Epithelial cell of esophagus (primary cell): ENCODE data around the gene BATF3.
A peak's percentile ranks its signal among the peaks of the same experiment; 100 is the strongest.
"Not testable (repeated sequence)": the region's sequence is repeated elsewhere in the genome, so short reads cannot be mapped to it uniquely, and the experiment has no call there.

Source experiments
- DNase-seq: peaks from one replicate; pipeline ENCODE4 v3.0.0; 2010; ENCODE audit warnings: low read depth
- H3K4me3 ChIP-seq: 2 replicates; pipeline ENCODE4 v1.5.1; 2011; ENCODE audit warnings: mild to moderate bottlenecking, low read length, control low read depth
- CTCF ChIP-seq: IDR thresholded peaks from 2 replicates; pipeline ENCODE4 v1.5.1; 2011; ENCODE audit warnings: low read depth, mild to moderate bottlenecking, low read length, control low read depth, inconsistent platforms; ENCODE audit not compliant: insufficient read depth; ENCODE audit errors: missing control alignments

The BATF3 gene

DNA sequence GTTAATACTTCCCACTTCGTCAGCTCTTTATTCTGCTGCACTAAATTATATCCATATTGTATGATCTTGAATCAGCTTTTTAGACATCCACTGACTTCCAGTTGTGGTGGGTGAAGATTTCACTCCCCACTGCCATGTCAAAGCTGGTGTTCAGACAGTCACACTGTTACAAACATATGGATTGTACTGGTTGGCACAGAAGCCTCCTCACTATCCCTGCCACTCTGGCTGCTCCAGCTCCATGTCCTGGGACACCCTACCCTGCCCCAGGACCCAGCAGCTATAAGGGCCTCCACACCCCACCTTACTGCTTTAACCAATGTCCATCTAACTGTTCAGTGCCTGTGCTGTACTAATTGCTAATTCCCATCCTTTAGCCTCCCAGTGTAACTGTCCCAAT is 32.0 kb upstream of the BATF3 start:
- TF ChIP-seq CTCF = no peak
- no peak for DNase-seq
- H3K4me3 ChIP-seq = no peak overlapping the region

GRCh38 chr1:212728606-212729005 is 29.0 kb upstream of the BATF3 start:
- no peak for DNase-seq
- no peak for TF ChIP-seq CTCF
- H3K4me3 ChIP-seq = no peak overlapping the region

GRCh38 chr1:212727386-212728181 is 27.9 kb upstream of the BATF3 start:
- TF ChIP-seq CTCF = no peak

GRCh38 chr1:212724679-212725078 is 25.0 kb upstream of the BATF3 start:
- DNase-seq, H3K4me3 ChIP-seq: not testable (repeated sequence)

More at GRCh38 chr1:212727386-212728181, 27.9 kb upstream of the BATF3 start:
- H3K4me3 ChIP-seq = no peak overlapping the region
- DNase-seq = no peak

DNA sequence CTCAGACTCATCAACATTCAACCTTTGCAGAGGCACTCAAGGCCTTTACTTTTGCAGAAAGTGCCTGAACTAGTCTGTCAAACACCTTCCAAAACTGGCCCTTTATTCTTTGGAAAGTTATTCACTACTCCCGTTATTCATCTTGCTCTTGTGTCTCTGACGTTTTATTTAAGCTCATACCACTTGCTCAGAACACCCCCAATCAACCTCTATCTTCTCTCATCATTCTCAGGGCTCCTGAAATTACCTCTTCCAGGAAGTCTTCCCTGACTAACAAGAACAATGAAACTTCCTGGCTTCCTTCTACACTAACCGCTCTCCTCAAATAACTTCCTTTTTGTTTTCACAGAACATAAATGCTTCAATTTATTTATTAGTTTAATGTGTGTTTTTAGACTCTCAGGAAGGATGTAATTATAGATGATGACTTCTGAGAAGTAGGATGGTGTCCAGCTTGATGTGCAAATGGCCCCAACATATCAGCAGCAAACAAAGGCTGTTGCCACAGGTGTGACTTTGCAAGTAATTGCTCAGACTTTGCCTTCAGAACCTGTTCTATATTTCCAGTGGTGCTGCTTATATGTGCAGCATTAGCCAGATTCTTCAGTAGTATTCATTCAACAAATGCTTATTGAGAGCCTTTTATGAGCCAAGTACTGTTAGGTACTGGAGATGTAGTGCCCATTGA is 22.8 kb upstream of the BATF3 start:
- no peak overlapping the region for H3K4me3 ChIP-seq
- no peak for DNase-seq
- no peak for TF ChIP-seq CTCF

GRCh38 chr1:212721388-212722247 is 22.0 kb upstream of the BATF3 start:
- DNase-seq = peak; percentile 70
- H3K4me3 ChIP-seq = no peak overlapping the region
- no peak for TF ChIP-seq CTCF

- TF ChIP-seq CTCF = no peak
- H3K4me3 ChIP-seq = no peak overlapping the region
- no peak for DNase-seq
Measured at GRCh38 chr1:212719633-212720032, 20.0 kb upstream of the BATF3 start.
